GM23338 (cell line): ENCODE data around the gene GLG1. TPM values are rescaled to one million over a fixed set of nuclear protein-coding genes. Genes with fewer than 3 reads are reported as not detected.

Experiments used
- ATAC-seq: fragments of 200-7000 bp; cut with Tn5 transposase; 3 replicates; pipeline ENCODE4 v1.9.1; 2020
- DNase-seq: peaks from one replicate; pipeline ENCODE4 v3.0.0-alpha.2; 2015; ENCODE audit warnings: low spot score
- H2AFZ ChIP-seq: fragments of 200-600 bp; sonication (generic); 2 replicates; pipeline ENCODE4 v1.8.0; 2016; ENCODE audit warnings: antibody characterized with exemption, mild to moderate bottlenecking, moderate library complexity
- H3F3A ChIP-seq: fragments of 200-600 bp; sonication (generic); replicated peaks from 2 replicates; pipeline ENCODE4 v1.8.0; 2017; ENCODE audit warnings: antibody characterized with exemption, mixed run types, low read depth
- H3K27ac ChIP-seq: fragments of 200-600 bp; sonication (generic); 2 replicates; pipeline ENCODE4 v1.6.1; 2016; ENCODE audit warnings: low read depth
- H3K27me3 ChIP-seq: fragments of 200-600 bp; sonication (generic); 2 replicates; pipeline ENCODE4 v1.8.0; 2016; ENCODE audit warnings: mild to moderate bottlenecking, mixed run types, moderate library complexity; ENCODE audit not compliant: insufficient read depth
- H3K36me3 ChIP-seq: fragments of 200-600 bp; sonication (generic); 2 replicates; pipeline ENCODE4 v1.8.0; 2016; ENCODE audit warnings: mild to moderate bottlenecking; ENCODE audit not compliant: insufficient read depth
- H3K4me1 ChIP-seq: fragments of 200-600 bp; sonication (generic); 2 replicates; pipeline ENCODE4 v1.8.0; 2016; ENCODE audit warnings: mild to moderate bottlenecking, moderate library complexity; ENCODE audit not compliant: insufficient read depth
- H3K4me2 ChIP-seq: fragments of 200-600 bp; sonication (generic); 2 replicates; pipeline ENCODE4 v1.7.1; 2017; ENCODE audit warnings: mixed run types
- H3K4me3 ChIP-seq: fragments of 200-600 bp; sonication (generic); 2 replicates; pipeline ENCODE4 v1.6.1; 2016; ENCODE audit warnings: mixed run types
- H3K79me2 ChIP-seq: fragments of 200-600 bp; sonication (generic); replicated peaks from 2 replicates; pipeline ENCODE4 v1.8.0; 2017; ENCODE audit warnings: mild to moderate bottlenecking; ENCODE audit not compliant: insufficient read depth
- H3K9me2 ChIP-seq: fragments of 200-600 bp; sonication (generic); 2 replicates; pipeline ENCODE4 v1.8.0; 2017; ENCODE audit not compliant: insufficient read depth
- H4K20me1 ChIP-seq: fragments of 200-600 bp; sonication (generic); replicated peaks from 2 replicates; pipeline ENCODE4 v1.8.0; 2017; ENCODE audit warnings: mild to moderate bottlenecking; ENCODE audit not compliant: insufficient read depth
- H3K27ac Mint-ChIP-seq: 2 replicates; pipeline ENCODE4 v1.8.0; 2020; ENCODE audit warnings: inconsistent platforms, mild to moderate bottlenecking, moderate library complexity, mixed read lengths
- H3K27me3 Mint-ChIP-seq: 3 replicates; pipeline ENCODE4 v1.8.0; 2022; ENCODE audit warnings: low read depth, mild to moderate bottlenecking, moderate library complexity, mixed read lengths, inconsistent platforms; ENCODE audit not compliant: insufficient read depth, poor library complexity
- H3K36me3 Mint-ChIP-seq: 3 replicates; pipeline ENCODE4 v1.8.0; 2021; ENCODE audit warnings: low read depth, mild to moderate bottlenecking, inconsistent platforms, moderate library complexity, mixed read lengths
- H3K4me1 Mint-ChIP-seq: 3 replicates; pipeline ENCODE4 v1.8.0; 2020; ENCODE audit warnings: mild to moderate bottlenecking, inconsistent platforms, mixed read lengths
- H3K4me3 Mint-ChIP-seq: 3 replicates; pipeline ENCODE4 v1.8.0; 2021; ENCODE audit warnings: moderate library complexity, mild to moderate bottlenecking, inconsistent platforms, mixed read lengths
- H3K9me3 Mint-ChIP-seq: 3 replicates; pipeline ENCODE4 v1.8.0; 2020; ENCODE audit warnings: moderate library complexity, mild to moderate bottlenecking, inconsistent platforms, mixed read lengths
- CREB1 ChIP-seq: fragments of 250-450 bp; sonication (Bioruptor Pico); IDR thresholded peaks from 2 replicates; pipeline ENCODE4 v1.5.0; 2020; ENCODE audit warnings: low read depth, mild to moderate bottlenecking, moderate library complexity
- CTCF ChIP-seq, 2 experiments: fragments of 200-600 bp in 1 of 2; sonication (generic) in 1 of 2; conservative IDR thresholded peaks; 2 replicates each; pipeline versions ENCODE4 v1.5.1 to v1.6.1; 2016 to 2017; ENCODE audit warnings: antibody characterized with exemption in 2 of 2, low read depth in 2 of 2, mild to moderate bottlenecking in 2 of 2, moderate library complexity in 1 of 2
- EZH2 ChIP-seq: fragments of 200-600 bp; sonication (generic); IDR thresholded peaks from one replicate; pipeline ENCODE4 v1.8.0; 2017; ENCODE audit warnings: antibody characterized with exemption, mild to moderate bottlenecking, low read depth; ENCODE audit not compliant: unreplicated experiment
- EZH2phosphoT487 ChIP-seq: fragments of 200-600 bp; sonication (generic); IDR thresholded peaks from one replicate; pipeline ENCODE4 v1.8.1; 2018; ENCODE audit warnings: antibody characterized with exemption; ENCODE audit not compliant: unreplicated experiment
- JUNB ChIP-seq: IDR thresholded peaks from one replicate; pipeline ENCODE4 v1.6.1; 2016; ENCODE audit warnings: antibody characterized with exemption; ENCODE audit not compliant: unreplicated experiment
- NANOG ChIP-seq: IDR thresholded peaks from 2 replicates; pipeline ENCODE4 v1.6.1; 2016; ENCODE audit warnings: antibody characterized with exemption, borderline replicate concordance
- POLR2AphosphoS5 ChIP-seq: IDR thresholded peaks from 2 replicates; pipeline ENCODE4 v1.6.1; 2016; ENCODE audit warnings: antibody characterized with exemption, low read depth
- STAT1 ChIP-seq: IDR thresholded peaks from one replicate; pipeline ENCODE4 v1.6.1; 2016; ENCODE audit warnings: antibody characterized with exemption; ENCODE audit not compliant: unreplicated experiment
- ZNF114 ChIP-seq: fragments of 250-450 bp; sonication (Bioruptor Pico); IDR thresholded peaks from 2 replicates; pipeline ENCODE4 v1.5.0; 2020; ENCODE audit warnings: mild to moderate bottlenecking, moderate library complexity
- ZNF331 ChIP-seq: fragments of 250-450 bp; sonication (Bioruptor Pico); IDR thresholded peaks from 2 replicates; pipeline ENCODE4 v1.5.0; 2020; ENCODE audit warnings: low read depth, mild to moderate bottlenecking, moderate library complexity
- polyA plus RNA-seq: library from polyadenylated mRNA; unstranded; fragments of >200 nt; fragmentation: Nextera tagmentation; extraction: Ambion mirVana; gene quantifications from 2 replicates; pipeline ENCODE4 v1.2.1, GENCODE V29; 2016
- total RNA-seq: library from RNA; depleted of rRNA; stranded (reverse); fragments of >200 nt; shearing (Covaris generic); gene quantifications from 2 replicates; pipeline ENCODE4 v1.2.3, GENCODE V29; 2014
- TF ChIP-seq, protein P1 (sequence below): IDR thresholded peaks from one replicate; pipeline ENCODE4 v1.6.1; 2018; ENCODE audit warnings: antibody characterized with exemption; ENCODE audit not compliant: unreplicated experiment
- TF ChIP-seq, protein P2 (sequence below): fragments of 250-450 bp; sonication (Bioruptor Pico); IDR thresholded peaks from 2 replicates; pipeline ENCODE4 v1.5.0; 2020; ENCODE audit warnings: mild to moderate bottlenecking, moderate library complexity
- TF ChIP-seq, protein P3 (sequence below): IDR thresholded peaks from 2 replicates; pipeline ENCODE4 v1.6.1; 2016; ENCODE audit warnings: antibody characterized with exemption

GLG1 gene
- total and polyA plus RNA-seq, 2 experiments from 2014 or later: 61.2 to 211 TPM

GRCh38 chr16:74477226-74477625, 129.7 kb downstream of the GLG1 start:
- Histone ChIP-seq H2AFZ (no peak overlapping the region), H3K36me3 (peaks cover 46% of the 10 kb centered on the region), H3K9me2 (no peaks in the 10 kb centered on the region), H3K27me3 (no peaks in the 10 kb centered on the region), H3K27ac (no peak overlapping the region), H3K4me2 (no peak overlapping the region), H3K4me3 (no peak overlapping the region), H3F3A (no peaks in the 10 kb centered on the region), H4K20me1 (peaks cover 5% of the 10 kb centered on the region; the same call in 1 of the 2 replicates), H3K4me1 (no peaks in the 10 kb centered on the region), H3K79me2 (no peaks in the 10 kb centered on the region)
- DNase-seq (no peak), ATAC-seq (no peak)
- Mint-ChIP-seq H3K9me3 (no peaks in the 10 kb centered on the region), H3K4me3 (no peak overlapping the region), H3K27me3 (peaks cover 12% of the 10 kb centered on the region), H3K4me1 (no peaks in the 10 kb centered on the region), H3K36me3 (peaks cover 74% of the 10 kb centered on the region), H3K27ac (no peak overlapping the region)
- TF ChIP-seq ZNF331 (no peak), EZH2 (no peak), EZH2phosphoT487 (no peak), ZNF114 (CRISPR knock-in tag) (no peak), POLR2AphosphoS5 (no peak), CREB1 (CRISPR knock-in tag) (no peak), NANOG (no peak), CTCF (conservative IDR thresholded peaks at IDR 0.05; ENCODE audit: low read depth in 2 of 2) (no peak), JUNB (no peak), STAT1 (no peak)
- TF ChIP-seq, protein P1, sequence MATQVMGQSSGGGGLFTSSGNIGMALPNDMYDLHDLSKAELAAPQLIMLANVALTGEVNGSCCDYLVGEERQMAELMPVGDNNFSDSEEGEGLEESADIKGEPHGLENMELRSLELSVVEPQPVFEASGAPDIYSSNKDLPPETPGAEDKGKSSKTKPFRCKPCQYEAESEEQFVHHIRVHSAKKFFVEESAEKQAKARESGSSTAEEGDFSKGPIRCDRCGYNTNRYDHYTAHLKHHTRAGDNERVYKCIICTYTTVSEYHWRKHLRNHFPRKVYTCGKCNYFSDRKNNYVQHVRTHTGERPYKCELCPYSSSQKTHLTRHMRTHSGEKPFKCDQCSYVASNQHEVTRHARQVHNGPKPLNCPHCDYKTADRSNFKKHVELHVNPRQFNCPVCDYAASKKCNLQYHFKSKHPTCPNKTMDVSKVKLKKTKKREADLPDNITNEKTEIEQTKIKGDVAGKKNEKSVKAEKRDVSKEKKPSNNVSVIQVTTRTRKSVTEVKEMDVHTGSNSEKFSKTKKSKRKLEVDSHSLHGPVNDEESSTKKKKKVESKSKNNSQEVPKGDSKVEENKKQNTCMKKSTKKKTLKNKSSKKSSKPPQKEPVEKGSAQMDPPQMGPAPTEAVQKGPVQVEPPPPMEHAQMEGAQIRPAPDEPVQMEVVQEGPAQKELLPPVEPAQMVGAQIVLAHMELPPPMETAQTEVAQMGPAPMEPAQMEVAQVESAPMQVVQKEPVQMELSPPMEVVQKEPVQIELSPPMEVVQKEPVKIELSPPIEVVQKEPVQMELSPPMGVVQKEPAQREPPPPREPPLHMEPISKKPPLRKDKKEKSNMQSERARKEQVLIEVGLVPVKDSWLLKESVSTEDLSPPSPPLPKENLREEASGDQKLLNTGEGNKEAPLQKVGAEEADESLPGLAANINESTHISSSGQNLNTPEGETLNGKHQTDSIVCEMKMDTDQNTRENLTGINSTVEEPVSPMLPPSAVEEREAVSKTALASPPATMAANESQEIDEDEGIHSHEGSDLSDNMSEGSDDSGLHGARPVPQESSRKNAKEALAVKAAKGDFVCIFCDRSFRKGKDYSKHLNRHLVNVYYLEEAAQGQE: no peak
- TF ChIP-seq, protein P2, sequence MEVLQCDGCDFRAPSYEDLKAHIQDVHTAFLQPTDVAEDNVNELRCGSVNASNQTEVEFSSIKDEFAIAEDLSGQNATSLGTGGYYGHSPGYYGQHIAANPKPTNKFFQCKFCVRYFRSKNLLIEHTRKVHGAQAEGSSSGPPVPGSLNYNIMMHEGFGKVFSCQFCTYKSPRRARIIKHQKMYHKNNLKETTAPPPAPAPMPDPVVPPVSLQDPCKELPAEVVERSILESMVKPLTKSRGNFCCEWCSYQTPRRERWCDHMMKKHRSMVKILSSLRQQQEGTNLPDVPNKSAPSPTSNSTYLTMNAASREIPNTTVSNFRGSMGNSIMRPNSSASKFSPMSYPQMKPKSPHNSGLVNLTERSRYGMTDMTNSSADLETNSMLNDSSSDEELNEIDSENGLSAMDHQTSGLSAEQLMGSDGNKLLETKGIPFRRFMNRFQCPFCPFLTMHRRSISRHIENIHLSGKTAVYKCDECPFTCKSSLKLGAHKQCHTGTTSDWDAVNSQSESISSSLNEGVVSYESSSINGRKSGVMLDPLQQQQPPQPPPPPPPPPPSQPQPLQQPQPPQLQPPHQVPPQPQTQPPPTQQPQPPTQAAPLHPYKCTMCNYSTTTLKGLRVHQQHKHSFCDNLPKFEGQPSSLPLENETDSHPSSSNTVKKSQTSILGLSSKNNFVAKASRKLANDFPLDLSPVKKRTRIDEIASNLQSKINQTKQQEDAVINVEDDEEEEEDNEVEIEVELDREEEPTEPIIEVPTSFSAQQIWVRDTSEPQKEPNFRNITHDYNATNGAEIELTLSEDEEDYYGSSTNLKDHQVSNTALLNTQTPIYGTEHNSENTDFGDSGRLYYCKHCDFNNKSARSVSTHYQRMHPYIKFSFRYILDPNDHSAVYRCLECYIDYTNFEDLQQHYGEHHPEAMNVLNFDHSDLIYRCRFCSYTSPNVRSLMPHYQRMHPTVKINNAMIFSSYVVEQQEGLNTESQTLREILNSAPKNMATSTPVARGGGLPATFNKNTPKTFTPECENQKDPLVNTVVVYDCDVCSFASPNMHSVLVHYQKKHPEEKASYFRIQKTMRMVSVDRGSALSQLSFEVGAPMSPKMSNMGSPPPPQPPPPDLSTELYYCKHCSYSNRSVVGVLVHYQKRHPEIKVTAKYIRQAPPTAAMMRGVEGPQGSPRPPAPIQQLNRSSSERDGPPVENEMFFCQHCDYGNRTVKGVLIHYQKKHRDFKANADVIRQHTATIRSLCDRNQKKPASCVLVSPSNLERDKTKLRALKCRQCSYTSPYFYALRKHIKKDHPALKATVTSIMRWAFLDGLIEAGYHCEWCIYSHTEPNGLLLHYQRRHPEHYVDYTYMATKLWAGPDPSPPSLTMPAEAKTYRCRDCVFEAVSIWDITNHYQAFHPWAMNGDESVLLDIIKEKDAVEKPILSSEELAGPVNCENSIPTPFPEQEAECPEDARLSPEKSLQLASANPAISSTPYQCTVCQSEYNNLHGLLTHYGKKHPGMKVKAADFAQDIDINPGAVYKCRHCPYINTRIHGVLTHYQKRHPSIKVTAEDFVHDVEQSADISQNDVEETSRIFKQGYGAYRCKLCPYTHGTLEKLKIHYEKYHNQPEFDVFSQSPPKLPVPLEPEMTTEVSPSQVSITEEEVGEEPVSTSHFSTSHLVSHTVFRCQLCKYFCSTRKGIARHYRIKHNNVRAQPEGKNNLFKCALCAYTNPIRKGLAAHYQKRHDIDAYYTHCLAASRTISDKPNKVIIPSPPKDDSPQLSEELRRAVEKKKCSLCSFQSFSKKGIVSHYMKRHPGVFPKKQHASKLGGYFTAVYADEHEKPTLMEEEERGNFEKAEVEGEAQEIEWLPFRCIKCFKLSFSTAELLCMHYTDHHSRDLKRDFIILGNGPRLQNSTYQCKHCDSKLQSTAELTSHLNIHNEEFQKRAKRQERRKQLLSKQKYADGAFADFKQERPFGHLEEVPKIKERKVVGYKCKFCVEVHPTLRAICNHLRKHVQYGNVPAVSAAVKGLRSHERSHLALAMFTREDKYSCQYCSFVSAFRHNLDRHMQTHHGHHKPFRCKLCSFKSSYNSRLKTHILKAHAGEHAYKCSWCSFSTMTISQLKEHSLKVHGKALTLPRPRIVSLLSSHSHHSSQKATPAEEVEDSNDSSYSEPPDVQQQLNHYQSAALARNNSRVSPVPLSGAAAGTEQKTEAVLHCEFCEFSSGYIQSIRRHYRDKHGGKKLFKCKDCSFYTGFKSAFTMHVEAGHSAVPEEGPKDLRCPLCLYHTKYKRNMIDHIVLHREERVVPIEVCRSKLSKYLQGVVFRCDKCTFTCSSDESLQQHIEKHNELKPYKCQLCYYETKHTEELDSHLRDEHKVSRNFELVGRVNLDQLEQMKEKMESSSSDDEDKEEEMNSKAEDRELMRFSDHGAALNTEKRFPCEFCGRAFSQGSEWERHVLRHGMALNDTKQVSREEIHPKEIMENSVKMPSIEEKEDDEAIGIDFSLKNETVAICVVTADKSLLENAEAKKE (CRISPR knock-in tag): no peak
- TF ChIP-seq, protein P3, sequence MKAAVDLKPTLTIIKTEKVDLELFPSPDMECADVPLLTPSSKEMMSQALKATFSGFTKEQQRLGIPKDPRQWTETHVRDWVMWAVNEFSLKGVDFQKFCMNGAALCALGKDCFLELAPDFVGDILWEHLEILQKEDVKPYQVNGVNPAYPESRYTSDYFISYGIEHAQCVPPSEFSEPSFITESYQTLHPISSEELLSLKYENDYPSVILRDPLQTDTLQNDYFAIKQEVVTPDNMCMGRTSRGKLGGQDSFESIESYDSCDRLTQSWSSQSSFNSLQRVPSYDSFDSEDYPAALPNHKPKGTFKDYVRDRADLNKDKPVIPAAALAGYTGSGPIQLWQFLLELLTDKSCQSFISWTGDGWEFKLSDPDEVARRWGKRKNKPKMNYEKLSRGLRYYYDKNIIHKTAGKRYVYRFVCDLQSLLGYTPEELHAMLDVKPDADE: no peak
